DND-41 (cell line): ENCODE measurements around the gene IGSF11.

Experiments
- CTCF ChIP-seq: IDR thresholded peaks from 2 replicates; pipeline ENCODE4 v1.5.1; 2012; ENCODE audit warnings: borderline replicate concordance, low read length, moderate library complexity, mild to moderate bottlenecking; ENCODE audit not compliant: poor library complexity, severe bottlenecking; ENCODE audit errors: extremely low read depth
- EZH2 ChIP-seq: IDR thresholded peaks from 3 replicates; pipeline ENCODE4 v1.6.1; 2012; ENCODE audit warnings: borderline replicate concordance, low read depth, mild to moderate bottlenecking, moderate library complexity, low read length, inconsistent platforms; ENCODE audit not compliant: severe bottlenecking

- TF ChIP-seq CTCF (no peak), EZH2 (no peak)
Measured at GRCh38 chr3:118960876-118961450, 73.7 kb downstream of the IGSF11 start.
